Measurements from ENCODE around the gene ZNF554.

DNA sequence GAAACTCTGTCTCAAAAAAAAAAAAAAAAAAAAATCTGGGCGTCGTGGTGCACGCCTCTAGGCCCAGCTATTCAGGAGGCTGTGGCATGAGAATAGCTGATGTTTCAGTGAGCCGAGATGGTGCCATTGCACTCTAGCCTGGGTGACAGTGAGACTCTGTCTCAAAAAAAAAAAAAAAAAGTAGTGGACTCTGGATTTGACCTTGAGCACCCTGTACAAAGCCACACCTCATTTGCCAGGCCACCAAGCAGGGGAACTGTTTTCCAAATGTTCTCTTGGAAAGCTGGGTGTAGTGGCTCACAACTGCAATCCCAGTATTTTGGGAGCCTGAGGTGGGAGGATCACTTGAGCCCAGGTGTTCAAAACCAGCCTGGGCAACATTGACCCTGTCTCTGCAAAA is 17.8 kb downstream of the ZNF554 start:
- TF ChIP-seq CTCF (conservative IDR thresholded peaks at IDR 0.05) (no peak), ZFX (IDR thresholded peaks at IDR 0.05) (no peak)

Measured in C4-2B (cell line).